PFSK-1 (cell line): ENCODE results near the gene U2AF1L4.

ENCODE experiments used
- POLR2AphosphoS5 ChIP-seq: IDR thresholded peaks from 2 replicates; pipeline ENCODE4 v1.6.1; 2012; ENCODE audit warnings: low read depth, mild to moderate bottlenecking, control low read depth, low read length, moderate library complexity
- SIN3A ChIP-seq: IDR thresholded peaks from 2 replicates; pipeline ENCODE4 v1.6.1; 2012; ENCODE audit warnings: mild to moderate bottlenecking, low read length, moderate library complexity, borderline replicate concordance; ENCODE audit not compliant: insufficient read depth
- TAF1 ChIP-seq: IDR thresholded peaks from 2 replicates; pipeline ENCODE4 v1.6.1; 2012; ENCODE audit warnings: low read length, control low read depth, borderline replicate concordance; ENCODE audit not compliant: insufficient read depth

- no peak for TF ChIP-seq POLR2AphosphoS5
- TF ChIP-seq SIN3A, result no peak
- no peak for TF ChIP-seq TAF1
Measured at GRCh38 chr19:35723671-35724070, 21.5 kb downstream of the U2AF1L4 start.
